ENCODE data around the gene HDLBP.

HDLBP gene

GRCh38 chr2:241317391-241317790 is 1.9 kb upstream of the HDLBP start:
- TF ChIP-seq POU6F1 (CRISPR knock-in tag; IDR thresholded peaks at IDR 0.05; ENCODE audit: borderline replicate concordance, low read depth) (no peak), CSRNP3 (CRISPR knock-in tag; IDR thresholded peaks at IDR 0.05) (no peak), CSDC2 (CRISPR knock-in tag; IDR thresholded peaks at IDR 0.05) (no peak), SNAI2 (CRISPR knock-in tag; IDR thresholded peaks at IDR 0.05) (no peak), RARB (CRISPR knock-in tag; IDR thresholded peaks at IDR 0.05) (no peak), ISL1 (CRISPR knock-in tag; IDR thresholded peaks at IDR 0.05) (no peak), PATZ1 (CRISPR knock-in tag; IDR thresholded peaks at IDR 0.05; ENCODE audit: borderline replicate concordance) (no peak), ZNF8 (CRISPR knock-in tag; IDR thresholded peaks at IDR 0.05) (no peak), CREB5 (CRISPR knock-in tag; IDR thresholded peaks at IDR 0.05; ENCODE audit: low read depth) (no peak)
- no peak for ATAC-seq

GRCh38 chr2:241316825-241317224 is 1.4 kb upstream of the HDLBP start:
- TF ChIP-seq TCF4 (CRISPR knock-in tag; IDR thresholded peaks at IDR 0.05; ENCODE audit: borderline replicate concordance): no peak
- no peak for TF ChIP-seq CSDC2 (CRISPR knock-in tag; IDR thresholded peaks at IDR 0.05)
- no peak for TF ChIP-seq TOX (CRISPR knock-in tag; IDR thresholded peaks at IDR 0.05; ENCODE audit: borderline replicate concordance)
- TF ChIP-seq ZC3H10 (CRISPR knock-in tag; IDR thresholded peaks at IDR 0.05): no peak
- TF ChIP-seq CREB5 (CRISPR knock-in tag; IDR thresholded peaks at IDR 0.05; ENCODE audit: low read depth): no peak
- no peak for TF ChIP-seq RARB (CRISPR knock-in tag; IDR thresholded peaks at IDR 0.05)
- no peak for TF ChIP-seq GLIS3 (CRISPR knock-in tag; IDR thresholded peaks at IDR 0.05)
- no peak for TF ChIP-seq TSHZ2 (CRISPR knock-in tag; IDR thresholded peaks at IDR 0.05)
- no peak for TF ChIP-seq ZNF8 (CRISPR knock-in tag; IDR thresholded peaks at IDR 0.05)
- TF ChIP-seq ISL1 (CRISPR knock-in tag; IDR thresholded peaks at IDR 0.05): no peak
- no peak for TF ChIP-seq PATZ1 (CRISPR knock-in tag; IDR thresholded peaks at IDR 0.05; ENCODE audit: borderline replicate concordance)
- TF ChIP-seq SNAI2 (CRISPR knock-in tag; IDR thresholded peaks at IDR 0.05): no peak
- TF ChIP-seq PPARA (CRISPR knock-in tag; IDR thresholded peaks at IDR 0.05; ENCODE audit: borderline replicate concordance): no peak
- TF ChIP-seq ZNF565 (CRISPR knock-in tag; conservative IDR thresholded peaks at IDR 0.05; ENCODE audit: low read depth): no peak
- TF ChIP-seq ZNF70 (CRISPR knock-in tag; IDR thresholded peaks at IDR 0.05): no peak
- no peak for TF ChIP-seq ESRRG (CRISPR knock-in tag; IDR thresholded peaks at IDR 0.05)
- TF ChIP-seq ZFP3 (CRISPR knock-in tag; IDR thresholded peaks at IDR 0.05): no peak
- no peak for TF ChIP-seq BACH2 (CRISPR knock-in tag; IDR thresholded peaks at IDR 0.05; ENCODE audit: borderline replicate concordance)
- no peak for TF ChIP-seq OSR1 (CRISPR knock-in tag; IDR thresholded peaks at IDR 0.05)
- no peak for ATAC-seq
